Activated T-cell treated with anti-CD3 and anti-CD28 coated beads, Interleukin-2, amount 50 U/mL, for 4 hours (primary cell): ENCODE data around the gene SUSD4. TPM values are rescaled to one million over a fixed set of nuclear protein-coding genes. Genes with fewer than 3 reads are reported as not detected.

Source experiments
- ATAC-seq, 2 donors: fragments of 200-7000 bp; cut with Tn5 transposase; one replicate each; pipeline ENCODE4 v1.10.0; 2021
- DNase-seq: peaks from one replicate; pipeline ENCODE4 v3.0.0-alpha.2; 2020
- H3K27me3 Mint-ChIP-seq: one replicate; pipeline ENCODE4 v1.8.0; 2021; ENCODE audit warnings: low read depth, mixed read lengths
- H3K36me3 Mint-ChIP-seq: one replicate; pipeline ENCODE4 v1.8.0; 2022; ENCODE audit warnings: mixed read lengths; ENCODE audit not compliant: insufficient read depth
- H3K4me1 Mint-ChIP-seq: one replicate; pipeline ENCODE4 v1.8.0; 2021; ENCODE audit warnings: low read depth, mixed read lengths
- H3K4me3 Mint-ChIP-seq: one replicate; pipeline ENCODE4 v1.8.0; 2021; ENCODE audit warnings: mild to moderate bottlenecking, moderate library complexity, mixed read lengths
- H3K9me3 Mint-ChIP-seq: one replicate; pipeline ENCODE4 v1.8.0; 2021; ENCODE audit warnings: mixed read lengths
- total RNA-seq, 3 donors: library from RNA; stranded (reverse); gene quantifications; one replicate each; pipeline ENCODE4 v1.2.1, GENCODE V29; 2021

SUSD4 gene
- total RNA-seq, 3 donors from 2014 or later = 0.58 to 2.2 (median 1.0) TPM

- Mint-ChIP-seq H3K4me3 (no peak overlapping the region), H3K36me3 (no peaks in the 10 kb centered on the region), H3K4me1 (no peaks in the 10 kb centered on the region), H3K9me3 (no peaks in the 10 kb centered on the region), H3K27me3 (no peaks in the 10 kb centered on the region)
- DNase-seq (no peak), ATAC-seq (no peak)
These were observed 17.7 kb downstream of the SUSD4 start for GRCh38 chr1:223346311-223346710.

GRCh38 chr1:223345720-223346119, 18.3 kb downstream of the SUSD4 start:
- Mint-ChIP-seq H3K9me3 (no peaks in the 10 kb centered on the region), H3K4me1 (no peaks in the 10 kb centered on the region), H3K4me3 (no peak overlapping the region), H3K27me3 (no peaks in the 10 kb centered on the region), H3K36me3 (no peaks in the 10 kb centered on the region)
- DNase-seq (no peak), ATAC-seq (no peak)

GRCh38 chr1:223344491-223344890, 19.5 kb downstream of the SUSD4 start:
- Mint-ChIP-seq H3K4me1 (no peaks in the 10 kb centered on the region), H3K27me3 (no peaks in the 10 kb centered on the region), H3K4me3 (no peak overlapping the region), H3K9me3 (no peaks in the 10 kb centered on the region), H3K36me3 (peaks cover 2% of the 10 kb centered on the region)
- ATAC-seq = no peak
- DNase-seq = no peak

GRCh38 chr1:223343692-223344091, 20.3 kb downstream of the SUSD4 start:
- ATAC-seq = no peak
- Mint-ChIP-seq H3K9me3 (no peaks in the 10 kb centered on the region), H3K36me3 (peaks cover 5% of the 10 kb centered on the region), H3K4me3 (no peak overlapping the region), H3K4me1 (no peaks in the 10 kb centered on the region), H3K27me3 (no peaks in the 10 kb centered on the region)
- no peak for DNase-seq

DNA sequence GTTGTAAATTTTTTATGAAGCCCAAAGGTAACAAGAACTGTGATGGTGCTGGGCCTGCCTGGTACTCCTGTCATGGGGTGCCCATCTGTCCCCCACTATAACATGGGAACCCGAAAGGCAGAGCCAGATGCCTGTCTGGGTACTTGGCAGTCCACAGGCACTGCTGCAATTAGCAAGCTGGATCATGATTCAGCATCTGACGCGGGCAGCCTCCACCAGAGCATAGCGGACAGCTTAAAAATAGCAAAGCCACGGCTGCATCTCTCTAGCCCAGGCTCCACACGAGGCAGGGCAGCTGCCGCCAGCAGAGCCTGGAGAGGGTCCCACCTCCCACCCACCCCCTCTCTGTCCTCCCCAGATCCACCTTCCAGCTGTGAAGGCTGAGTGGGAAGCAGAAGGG, 22.9 kb downstream of the SUSD4 start:
- Mint-ChIP-seq H3K36me3 (peaks cover 5% of the 10 kb centered on the region), H3K4me1 (no peaks in the 10 kb centered on the region), H3K9me3 (no peaks in the 10 kb centered on the region), H3K27me3 (no peaks in the 10 kb centered on the region), H3K4me3 (no peak overlapping the region)
- no peak for DNase-seq
- no peak for ATAC-seq

DNA sequence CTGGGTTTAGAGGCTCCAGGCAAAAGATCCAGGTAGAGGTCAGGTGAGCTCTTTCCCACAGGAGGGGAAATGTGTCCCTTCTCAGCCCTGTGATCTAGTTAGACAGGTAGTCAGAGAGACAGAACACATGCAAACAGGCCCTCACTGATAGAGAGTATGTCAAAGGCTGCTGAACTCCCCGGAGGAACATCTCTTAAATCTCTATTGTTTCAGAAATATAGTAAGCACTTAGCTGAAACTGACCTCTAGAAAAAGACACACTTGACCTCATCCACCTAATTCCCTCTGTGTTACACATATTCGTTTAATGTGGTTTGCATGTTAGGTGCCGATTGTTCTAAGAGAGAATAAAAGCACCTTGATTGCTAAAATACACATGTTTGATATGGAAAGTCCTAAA, 23.3 kb downstream of the SUSD4 start:
- no peak overlapping the region for H3K4me3 Mint-ChIP-seq
- no peaks in the 10 kb centered on the region for H3K27me3 Mint-ChIP-seq
- no peaks in the 10 kb centered on the region for H3K4me1 Mint-ChIP-seq
- no peaks in the 10 kb centered on the region for H3K9me3 Mint-ChIP-seq
- H3K36me3 Mint-ChIP-seq = peaks cover 6% of the 10 kb centered on the region
- DNase-seq = no peak
- ATAC-seq = no peak

- H3K36me3 Mint-ChIP-seq = peaks cover 8% of the 10 kb centered on the region
- no peaks in the 10 kb centered on the region for H3K27me3 Mint-ChIP-seq
- ATAC-seq = no peak
- no peaks in the 10 kb centered on the region for H3K9me3 Mint-ChIP-seq
- no peak overlapping the region for H3K4me3 Mint-ChIP-seq
- no peaks in the 10 kb centered on the region for H3K4me1 Mint-ChIP-seq
- no peak for DNase-seq
These were observed 24.1 kb downstream of the SUSD4 start for GRCh38 chr1:223339861-223340260.

DNA sequence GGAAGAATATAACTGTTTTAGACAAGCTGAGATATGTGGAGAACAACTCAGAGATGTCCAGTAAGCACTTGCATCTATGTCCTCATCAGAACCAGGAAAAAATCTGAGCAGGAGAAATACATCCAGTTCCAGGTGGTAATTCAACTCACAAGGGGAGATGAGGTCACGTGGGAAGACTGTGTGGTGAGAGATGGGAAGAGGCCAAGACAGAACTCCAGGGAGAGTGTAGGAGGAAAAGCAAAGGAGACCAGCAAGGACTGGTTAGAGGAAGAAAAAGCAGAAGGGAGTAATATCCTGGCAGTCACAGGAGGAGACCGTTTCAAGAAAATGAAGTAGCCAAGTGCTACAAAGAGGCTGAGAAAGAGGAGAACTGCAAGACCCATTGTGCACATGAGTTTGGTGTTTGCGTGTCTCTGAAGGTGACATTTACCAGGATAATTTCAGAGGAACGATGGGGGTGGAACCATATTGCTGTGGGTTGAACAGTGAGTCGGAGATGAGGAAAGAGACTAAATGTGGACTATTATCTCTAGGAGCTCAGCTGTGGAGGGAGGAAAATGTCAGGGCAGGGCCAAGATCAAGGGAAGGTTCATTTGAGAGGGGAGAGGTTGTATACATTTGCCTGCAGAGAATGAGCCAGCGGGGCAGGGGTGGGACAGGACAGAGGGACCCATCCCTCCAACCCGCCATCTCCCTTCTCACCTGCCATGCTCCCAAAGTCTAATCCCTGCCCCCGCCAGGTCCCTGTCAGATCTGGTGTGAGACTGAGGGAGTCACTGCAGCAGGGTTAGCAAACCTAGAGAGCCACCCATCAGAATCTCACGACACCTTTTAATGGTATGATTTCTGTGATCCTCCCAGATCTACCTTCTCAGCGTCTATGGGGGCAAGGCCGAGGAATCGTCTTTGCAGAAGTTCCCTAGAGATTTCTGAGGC, 24.9 kb downstream of the SUSD4 start:
- H3K4me1 Mint-ChIP-seq = no peaks in the 10 kb centered on the region
- H3K9me3 Mint-ChIP-seq = no peaks in the 10 kb centered on the region
- DNase-seq (no peak), ATAC-seq (no peak)
- H3K27me3 Mint-ChIP-seq = no peaks in the 10 kb centered on the region
- H3K36me3 Mint-ChIP-seq = peaks cover 8% of the 10 kb centered on the region
- H3K4me3 Mint-ChIP-seq = no peak overlapping the region

DNA sequence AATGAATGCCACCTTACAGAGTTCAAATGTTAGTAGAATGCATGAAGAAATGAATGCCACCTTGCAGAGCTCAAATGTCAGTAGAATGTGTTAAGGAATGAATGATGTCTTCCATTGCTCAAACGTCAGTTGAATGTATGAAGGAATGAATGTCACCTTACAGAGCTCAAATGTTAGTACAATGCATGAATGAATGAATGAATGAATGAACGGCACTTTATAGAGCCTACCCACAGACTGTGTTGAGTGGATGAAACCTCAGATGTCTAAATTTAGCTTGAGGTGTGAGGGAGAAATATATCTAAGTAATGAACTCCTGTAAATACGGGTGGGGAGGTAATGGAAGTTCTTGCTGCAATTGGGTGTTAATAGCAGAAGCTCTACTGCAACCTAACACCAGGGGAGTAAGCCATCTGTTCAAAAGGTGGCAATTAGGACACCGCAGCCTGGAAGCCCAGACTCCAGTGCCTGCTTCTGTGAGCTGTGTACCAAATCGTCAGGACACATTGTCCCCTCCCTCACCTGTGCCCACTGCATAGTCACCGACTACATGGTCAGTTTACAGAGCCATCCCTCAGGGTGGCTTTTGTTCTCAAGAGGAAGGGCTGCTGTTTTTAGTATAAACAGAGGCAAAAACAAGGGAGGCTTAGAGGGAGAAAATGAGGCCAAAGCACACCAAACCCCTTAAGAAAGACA, 26.7 kb downstream of the SUSD4 start:
- DNase-seq (no peak), ATAC-seq (no peak)
- peaks cover 8% of the 10 kb centered on the region for H3K36me3 Mint-ChIP-seq
- H3K9me3 Mint-ChIP-seq = no peaks in the 10 kb centered on the region
- no peaks in the 10 kb centered on the region for H3K4me1 Mint-ChIP-seq
- H3K4me3 Mint-ChIP-seq = no peak overlapping the region
- H3K27me3 Mint-ChIP-seq = no peaks in the 10 kb centered on the region

- Mint-ChIP-seq H3K27me3 (no peaks in the 10 kb centered on the region), H3K4me1 (peaks cover 5% of the 10 kb centered on the region), H3K9me3 (no peaks in the 10 kb centered on the region), H3K36me3 (peaks cover 6% of the 10 kb centered on the region), H3K4me3 (no peak overlapping the region)
- ATAC-seq = no peak
- no peak for DNase-seq
These were observed 29.8 kb downstream of the SUSD4 start for GRCh38 chr1:223334156-223334555.

- no peak overlapping the region for H3K4me3 Mint-ChIP-seq
- no peak for DNase-seq
- no peaks in the 10 kb centered on the region for H3K9me3 Mint-ChIP-seq
- ATAC-seq = no peak
- peaks cover 3% of the 10 kb centered on the region for H3K36me3 Mint-ChIP-seq
- peaks cover 5% of the 10 kb centered on the region for H3K4me1 Mint-ChIP-seq
- H3K27me3 Mint-ChIP-seq = no peaks in the 10 kb centered on the region
These were observed 31.0 kb downstream of the SUSD4 start for GRCh38 chr1:223332997-223333396.

- no peak for ATAC-seq
- no peak overlapping the region for H3K4me3 Mint-ChIP-seq
- H3K4me1 Mint-ChIP-seq = peaks cover 5% of the 10 kb centered on the region
- H3K27me3 Mint-ChIP-seq = no peaks in the 10 kb centered on the region
- H3K9me3 Mint-ChIP-seq = no peaks in the 10 kb centered on the region
- peaks cover 3% of the 10 kb centered on the region for H3K36me3 Mint-ChIP-seq
- DNase-seq = no peak
These were observed 32.0 kb downstream of the SUSD4 start for GRCh38 chr1:223331929-223332328.

GRCh38 chr1:223331301-223331700, 32.7 kb downstream of the SUSD4 start:
- Mint-ChIP-seq H3K27me3 (no peaks in the 10 kb centered on the region), H3K4me3 (no peak overlapping the region), H3K36me3 (peaks cover 3% of the 10 kb centered on the region), H3K9me3 (no peaks in the 10 kb centered on the region), H3K4me1 (peaks cover 5% of the 10 kb centered on the region)
- peak in 1 of 2 donors; percentile 27 for ATAC-seq
- no peak for DNase-seq

DNA sequence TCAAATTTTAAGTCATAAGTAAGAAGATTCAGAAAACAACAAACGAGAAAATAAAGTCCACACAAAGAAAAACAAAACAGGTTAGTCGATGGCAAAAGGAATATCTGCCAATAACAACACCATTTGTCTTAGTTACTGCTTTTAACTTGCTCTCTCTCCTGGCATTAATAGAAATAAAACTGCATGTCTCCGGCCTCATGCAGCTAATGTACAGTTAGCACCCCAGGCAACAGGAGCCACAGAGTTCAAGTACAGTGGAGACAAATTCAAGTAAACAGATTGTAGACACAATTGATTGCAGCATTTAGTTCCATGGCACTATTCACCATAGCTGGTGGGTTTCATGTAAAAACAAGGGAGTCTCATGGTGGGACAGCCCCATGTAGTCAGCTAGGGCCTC, 33.5 kb downstream of the SUSD4 start:
- DNase-seq = no peak
- no peaks in the 10 kb centered on the region for H3K27me3 Mint-ChIP-seq
- peaks cover under 1% of the 10 kb centered on the region for H3K36me3 Mint-ChIP-seq
- H3K4me3 Mint-ChIP-seq = no peak overlapping the region
- no peak for ATAC-seq
- H3K4me1 Mint-ChIP-seq = peaks cover 5% of the 10 kb centered on the region
- no peaks in the 10 kb centered on the region for H3K9me3 Mint-ChIP-seq
